Measurements from ENCODE around the gene TJP2.

DNA sequence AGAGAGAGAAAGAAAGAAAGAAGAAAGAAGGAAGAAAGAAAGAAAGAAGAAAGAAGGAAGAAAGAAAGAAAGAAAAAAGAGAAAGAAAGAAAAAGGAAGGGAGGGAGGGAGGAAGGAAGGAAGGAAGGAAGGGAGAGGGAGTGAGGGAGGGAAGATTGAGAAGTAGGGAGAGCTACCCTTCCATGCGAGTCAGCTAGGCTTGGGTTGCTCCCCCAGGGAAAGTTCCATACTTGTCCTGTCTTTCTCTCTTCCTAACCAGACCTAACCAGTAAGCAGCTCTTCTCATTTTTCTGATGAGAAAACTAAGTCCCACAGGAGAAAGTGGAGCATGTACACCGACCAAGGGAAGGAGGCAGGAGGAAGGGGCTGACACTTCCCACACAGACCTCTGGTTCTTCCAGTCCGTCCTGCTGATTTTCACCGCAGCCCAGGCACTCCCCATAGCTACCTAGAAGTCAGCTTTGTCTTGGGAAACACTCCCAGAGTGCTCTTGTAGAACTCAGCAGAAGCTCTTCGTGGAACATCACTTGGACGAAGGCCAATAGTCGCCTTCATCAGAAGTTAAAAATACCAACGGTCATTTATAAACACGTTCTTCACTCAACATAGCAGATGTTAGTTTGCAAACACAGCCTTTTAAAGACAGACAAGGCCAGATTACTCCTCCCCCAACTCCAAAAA is 121.9 kb downstream of the TJP2 start:
- TF ChIP-seq, protein P1, sequence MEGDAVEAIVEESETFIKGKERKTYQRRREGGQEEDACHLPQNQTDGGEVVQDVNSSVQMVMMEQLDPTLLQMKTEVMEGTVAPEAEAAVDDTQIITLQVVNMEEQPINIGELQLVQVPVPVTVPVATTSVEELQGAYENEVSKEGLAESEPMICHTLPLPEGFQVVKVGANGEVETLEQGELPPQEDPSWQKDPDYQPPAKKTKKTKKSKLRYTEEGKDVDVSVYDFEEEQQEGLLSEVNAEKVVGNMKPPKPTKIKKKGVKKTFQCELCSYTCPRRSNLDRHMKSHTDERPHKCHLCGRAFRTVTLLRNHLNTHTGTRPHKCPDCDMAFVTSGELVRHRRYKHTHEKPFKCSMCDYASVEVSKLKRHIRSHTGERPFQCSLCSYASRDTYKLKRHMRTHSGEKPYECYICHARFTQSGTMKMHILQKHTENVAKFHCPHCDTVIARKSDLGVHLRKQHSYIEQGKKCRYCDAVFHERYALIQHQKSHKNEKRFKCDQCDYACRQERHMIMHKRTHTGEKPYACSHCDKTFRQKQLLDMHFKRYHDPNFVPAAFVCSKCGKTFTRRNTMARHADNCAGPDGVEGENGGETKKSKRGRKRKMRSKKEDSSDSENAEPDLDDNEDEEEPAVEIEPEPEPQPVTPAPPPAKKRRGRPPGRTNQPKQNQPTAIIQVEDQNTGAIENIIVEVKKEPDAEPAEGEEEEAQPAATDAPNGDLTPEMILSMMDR (IDR thresholded peaks at IDR 0.05), result no peak
- TF ChIP-seq EZH2 (IDR thresholded peaks at IDR 0.05), result no peak
- TF ChIP-seq EZH2phosphoT487 (IDR thresholded peaks at IDR 0.05), result no peak

All from neural progenitor cell (in vitro differentiated cells).